A549 treated with Mapracorat at 1 μM for 4 hours (cell line): ENCODE results near the gene ZNF30. TPM values are rescaled to one million over a fixed set of nuclear protein-coding genes. Genes with fewer than 3 reads are reported as not detected.

Experiments used
- total RNA-seq: library from RNA; stranded (reverse); fragments of 200-300 nt; extraction: Qiagen RNA extraction; gene quantifications from 5 replicates; pipeline ENCODE4 v1.2.3, GENCODE V29; 2022

The ZNF30 gene
- total RNA-seq: 4.1 to 6.4 TPM (median 5.0 TPM) in 5 replicates

DNA sequence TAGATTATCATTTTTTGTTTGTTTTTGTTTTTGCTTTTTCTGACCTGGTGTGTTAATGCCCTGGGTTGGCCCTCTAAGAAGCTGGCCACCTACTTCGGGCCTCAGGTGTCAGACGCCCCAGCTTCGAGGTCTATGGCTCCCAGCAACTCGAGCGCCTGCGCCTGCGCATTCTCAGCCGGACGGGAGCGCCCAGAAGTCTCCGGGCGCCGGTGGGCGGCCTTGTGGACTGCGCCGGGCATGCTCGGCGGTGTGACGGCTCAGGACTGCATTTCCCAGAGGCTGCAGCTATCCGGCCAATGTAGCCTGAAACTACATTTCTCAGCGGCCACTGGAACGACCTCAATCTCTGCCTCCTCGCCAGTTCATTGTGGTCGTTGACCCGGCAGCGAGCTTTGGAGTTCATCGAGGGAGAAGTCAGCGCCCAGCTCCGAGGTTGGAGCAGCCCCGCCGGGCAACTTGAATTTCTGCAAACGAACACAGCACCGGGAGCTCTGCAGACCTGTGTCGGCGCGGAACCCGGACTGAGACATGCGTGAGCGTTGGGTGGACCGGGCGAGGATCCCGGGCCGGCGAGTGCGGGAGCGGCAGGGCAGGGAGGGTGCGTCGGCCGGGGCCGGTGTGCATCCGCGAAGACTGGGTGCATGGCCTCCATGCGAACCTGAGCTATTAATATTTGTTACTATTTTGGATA lies at the start of gene ZNF30:
TSS of gene ZNF30 (plus strand) at position 219 of the 691 bp plus-strand sequence. CDS start 3,045 bp downstream, outside the sequence.

DNA sequence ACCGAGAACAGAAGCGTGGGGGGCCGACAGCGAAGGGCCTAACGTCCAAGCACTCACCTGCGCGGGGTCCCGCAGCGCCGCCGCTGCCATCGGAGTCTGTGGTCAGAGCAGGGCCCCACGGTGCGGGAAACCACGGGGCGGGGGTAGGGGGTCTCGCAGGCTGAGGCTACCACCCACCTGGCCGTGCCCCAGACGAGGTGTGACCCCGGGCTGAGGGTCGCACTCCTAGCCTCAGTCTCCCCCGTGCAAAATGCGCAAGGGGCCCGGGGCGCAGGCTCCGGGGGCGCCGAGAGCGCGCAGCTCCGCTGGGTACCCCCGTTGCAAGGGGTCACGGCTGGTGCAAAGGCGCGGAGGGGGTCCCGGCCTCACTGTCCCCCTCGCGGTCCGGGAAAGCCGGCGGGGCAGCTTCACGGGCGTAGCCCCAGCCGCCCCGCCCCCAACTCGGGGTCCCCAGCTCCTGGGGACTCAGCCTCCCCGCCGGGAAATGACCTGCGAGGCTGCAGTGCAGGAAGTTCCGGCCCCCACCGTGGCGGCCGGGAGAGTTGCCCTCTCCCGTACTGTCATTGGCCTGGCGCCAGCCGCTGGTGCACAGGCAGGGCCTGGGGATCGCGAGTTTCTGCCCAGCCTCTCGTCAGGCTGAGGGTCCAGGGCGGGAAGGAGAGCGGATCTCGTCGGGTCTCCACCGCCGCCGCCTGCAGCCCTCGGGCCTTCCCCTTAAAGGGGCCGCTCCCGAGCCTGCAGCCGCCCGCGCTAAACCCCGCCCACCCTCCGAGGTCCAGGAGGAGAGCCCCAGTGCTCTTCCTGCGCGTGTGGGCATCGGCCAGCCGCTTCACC lies 37.1 kb downstream of the ZNF30 start, which contains the start of gene ZNF792:
TSS of gene ZNF792 (minus strand) at position 657 of the 834 bp plus-strand sequence. CDS start at position 90, 567 bp downstream.

Other genes starting within 250 kb of the ZNF30 start
- gene SCGB2B2, start 249.7 kb upstream of the ZNF30 start, total RNA-seq: 0.21 TPM in 1 of 5 replicates, not detected in the others
- 15.0 to 16.9 TPM (median 16.5 TPM) in 5 replicates for gene ZNF302, start 249.2 kb upstream of the ZNF30 start, total RNA-seq
- gene ZNF181, start 192.7 kb upstream of the ZNF30 start, total RNA-seq: 8.3 to 12.6 TPM (median 10.8 TPM) in 5 replicates
- gene ZNF599, start 153.7 kb upstream of the ZNF30 start, total RNA-seq: 1.9 to 3.3 TPM (median 2.9 TPM) in 5 replicates
- 1.4 to 2.0 TPM (median 1.8 TPM) in 5 replicates for gene ZNF792, start 37.3 kb downstream of the ZNF30 start, total RNA-seq
- 139 to 157 TPM (median 147 TPM) in 5 replicates for gene GRAMD1A, start 73.4 kb downstream of the ZNF30 start, total RNA-seq
- gene SCN1B, start 103.6 kb downstream of the ZNF30 start, total RNA-seq: 12.5 to 22.6 TPM (median 19.5 TPM) in 5 replicates
- gene HPN, start 114.8 kb downstream of the ZNF30 start, total RNA-seq: 0.09 to 0.37 TPM (median 0.10 TPM) in 3 of 5 replicates, not detected in the others
- 0.26 to 0.58 TPM (median 0.36 TPM) in 5 replicates for gene FXYD3, start 188.9 kb downstream of the ZNF30 start, total RNA-seq
- 0.08 to 0.30 TPM (median 0.17 TPM) in 5 replicates for gene LGI4, start 208.2 kb downstream of the ZNF30 start, total RNA-seq
- gene FXYD1, start 211.9 kb downstream of the ZNF30 start, total RNA-seq: 0.39 to 0.65 TPM (median 0.45 TPM) in 4 of 5 replicates, not detected in the other
- 0.28 to 0.65 TPM (median 0.36 TPM) in 3 of 5 replicates, not detected in the others for gene FXYD7, start 216.4 kb downstream of the ZNF30 start, total RNA-seq
- 196 to 227 TPM (median 204 TPM) in 5 replicates for gene FXYD5, start 227.8 kb downstream of the ZNF30 start, total RNA-seq